HS-5 (cell line): ENCODE results near the gene ANKLE1.

Source experiments
- DNase-seq: peaks from one replicate; pipeline ENCODE4 v3.0.0-alpha.2; 2012; ENCODE audit warnings: low read depth

The ANKLE1 gene

DNA sequence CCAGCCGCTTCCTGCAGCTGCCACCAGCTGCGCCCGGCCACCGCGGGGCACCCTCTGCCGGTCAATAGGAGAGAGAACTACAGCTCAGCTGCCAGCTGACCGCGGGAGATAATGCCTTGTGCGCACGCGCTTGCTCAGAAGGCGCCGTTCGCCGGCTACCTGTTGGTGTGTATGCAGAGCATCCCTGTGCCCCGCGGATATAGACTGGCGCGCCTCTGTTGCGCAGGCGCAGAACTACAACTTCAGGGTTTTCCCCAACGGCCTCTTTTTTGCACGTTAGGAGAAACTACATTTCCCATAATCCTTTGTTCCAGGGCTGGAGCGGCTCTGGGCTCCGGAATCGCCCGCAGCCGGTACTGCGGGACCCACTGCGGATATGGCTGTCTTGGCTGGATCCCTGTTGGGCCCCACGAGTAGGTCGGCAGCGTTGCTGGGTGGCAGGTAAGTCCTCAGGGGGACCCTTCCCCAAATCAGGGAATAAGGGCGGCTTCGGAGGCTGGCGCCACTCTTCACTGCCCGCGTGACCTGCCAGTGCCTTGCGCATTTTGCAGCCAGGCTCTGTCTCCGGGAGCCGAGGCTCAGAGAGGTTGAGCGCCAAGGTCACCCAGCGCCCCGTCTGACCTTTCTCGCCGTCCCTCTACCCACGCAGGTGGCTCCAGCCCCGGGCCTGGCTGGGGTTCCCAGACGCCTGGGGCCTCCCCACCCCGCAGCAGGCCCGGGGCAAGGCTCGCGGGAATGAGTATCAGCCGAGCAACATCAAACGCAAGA is 24.0 kb downstream of the ANKLE1 start, which contains the start of gene MRPL34:
Gene MRPL34 (plus strand): TSS at position 356 of the 768 bp plus-strand sequence. CDS start 21 bp downstream, at position 377.
- peak; percentile 92 for DNase-seq

DNA sequence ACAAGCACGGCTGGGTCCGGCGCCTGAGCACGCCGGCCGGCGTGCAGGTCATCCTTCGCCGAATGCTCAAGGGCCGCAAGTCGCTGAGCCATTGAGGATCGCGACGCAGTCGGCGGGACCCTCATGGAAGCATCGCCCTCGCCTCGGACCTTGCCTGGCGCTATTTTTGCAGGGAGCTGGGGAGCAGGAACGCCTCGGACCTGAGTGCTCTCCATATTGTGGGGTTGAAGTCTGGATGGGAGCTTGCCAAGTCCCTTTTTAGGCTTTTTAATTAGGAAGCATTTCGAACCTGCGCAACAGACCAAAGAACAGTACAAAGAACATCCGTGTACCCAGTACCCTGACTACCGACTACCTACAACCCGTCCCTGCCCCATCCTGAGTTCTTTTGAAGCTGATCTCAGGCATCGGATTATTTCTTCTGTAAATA is 24.6 kb downstream of the ANKLE1 start:
- no peak for DNase-seq

DNA sequence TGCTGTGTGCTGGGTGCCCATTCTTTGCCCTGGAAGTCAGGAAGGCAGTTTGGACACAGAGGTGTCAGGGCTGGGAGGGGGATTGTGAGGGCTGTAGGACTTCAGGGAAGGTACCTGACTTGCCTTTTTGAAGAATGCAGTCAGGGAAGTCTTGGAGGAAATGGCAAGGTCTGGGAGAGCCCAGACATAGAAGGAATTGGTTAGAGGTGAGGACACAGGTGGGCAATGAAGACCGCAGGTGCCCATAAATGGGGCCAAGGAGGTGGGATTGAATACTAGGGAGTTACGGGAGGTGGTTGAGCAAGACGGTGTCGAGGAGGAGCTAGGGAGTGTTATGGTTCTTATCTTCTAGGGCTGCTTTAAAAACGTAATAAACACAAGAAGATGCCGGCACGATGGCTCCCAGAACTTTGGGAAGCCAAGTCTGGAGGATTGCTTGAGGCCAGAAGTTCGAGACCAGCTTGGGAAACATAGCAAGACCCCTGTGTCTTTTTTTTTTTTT is 26.2 kb downstream of the ANKLE1 start:
- DNase-seq = no peak

DNA sequence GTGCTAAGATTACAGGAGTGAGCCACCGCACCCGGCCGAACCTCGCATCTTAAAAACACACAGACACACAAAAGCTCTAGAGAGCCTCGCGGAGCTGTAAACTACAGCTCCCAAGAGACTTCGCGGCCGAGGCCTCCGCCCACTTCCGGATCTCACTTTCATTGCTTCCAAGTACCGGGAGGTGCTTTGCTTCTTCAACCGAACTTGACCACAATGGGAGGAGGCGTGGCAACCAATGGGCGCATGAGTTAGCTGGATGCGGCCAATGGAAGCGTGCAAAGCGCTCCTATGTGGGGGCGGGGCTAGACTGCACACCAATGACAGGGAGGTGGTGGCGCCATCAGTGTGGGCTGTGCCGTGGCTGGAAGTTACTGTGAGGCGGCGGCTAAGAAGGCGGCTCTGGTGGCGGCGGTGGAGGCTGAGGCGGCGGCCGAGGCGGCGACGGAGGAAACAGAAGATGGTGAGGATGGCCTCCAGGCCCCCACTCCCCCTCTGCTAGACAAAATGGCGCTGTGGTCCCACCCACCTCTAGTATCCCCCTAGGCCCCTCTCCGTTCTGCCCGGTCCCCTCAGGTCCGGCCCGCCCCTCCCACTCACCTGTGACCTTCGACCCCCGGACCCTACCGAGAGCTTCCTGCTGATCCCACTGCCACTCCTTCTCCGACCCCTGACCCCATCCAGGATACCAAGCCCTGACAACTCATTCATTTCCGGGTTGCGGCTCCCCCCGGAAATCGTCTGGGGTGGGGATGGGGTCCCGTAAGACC is 27.7 kb downstream of the ANKLE1 start, which contains the start of gene DDA1:
Gene DDA1 (plus strand): TSS at position 366 of the 767 bp plus-strand sequence. CDS start 92 bp downstream, at position 458.
- peak; percentile 96 for DNase-seq

DNA sequence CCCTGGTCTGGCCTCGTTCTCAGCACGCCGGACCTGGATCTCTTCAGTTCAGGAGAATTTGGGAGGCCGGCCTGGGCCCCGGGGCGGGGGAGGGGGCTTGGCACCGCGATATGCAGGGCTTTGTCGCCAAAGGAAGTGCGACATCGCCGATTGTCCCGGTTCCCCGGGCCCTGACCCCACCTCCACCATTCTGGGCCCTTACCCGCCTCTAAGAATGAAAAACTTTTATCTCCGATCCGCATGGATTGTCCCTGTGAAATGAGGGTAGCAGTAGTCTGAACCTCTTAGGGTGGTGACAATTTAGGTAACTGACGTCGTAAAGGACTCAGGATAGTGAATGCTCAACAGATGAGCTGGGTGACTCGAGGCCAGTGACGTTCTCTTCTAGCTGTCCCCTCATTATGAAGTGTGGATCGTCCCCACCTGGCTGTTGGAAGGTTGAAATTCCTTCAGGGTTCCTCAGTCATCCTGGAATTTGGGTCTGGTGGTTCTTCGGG is 28.3 kb downstream of the ANKLE1 start:
- DNase-seq = no peak

DNA sequence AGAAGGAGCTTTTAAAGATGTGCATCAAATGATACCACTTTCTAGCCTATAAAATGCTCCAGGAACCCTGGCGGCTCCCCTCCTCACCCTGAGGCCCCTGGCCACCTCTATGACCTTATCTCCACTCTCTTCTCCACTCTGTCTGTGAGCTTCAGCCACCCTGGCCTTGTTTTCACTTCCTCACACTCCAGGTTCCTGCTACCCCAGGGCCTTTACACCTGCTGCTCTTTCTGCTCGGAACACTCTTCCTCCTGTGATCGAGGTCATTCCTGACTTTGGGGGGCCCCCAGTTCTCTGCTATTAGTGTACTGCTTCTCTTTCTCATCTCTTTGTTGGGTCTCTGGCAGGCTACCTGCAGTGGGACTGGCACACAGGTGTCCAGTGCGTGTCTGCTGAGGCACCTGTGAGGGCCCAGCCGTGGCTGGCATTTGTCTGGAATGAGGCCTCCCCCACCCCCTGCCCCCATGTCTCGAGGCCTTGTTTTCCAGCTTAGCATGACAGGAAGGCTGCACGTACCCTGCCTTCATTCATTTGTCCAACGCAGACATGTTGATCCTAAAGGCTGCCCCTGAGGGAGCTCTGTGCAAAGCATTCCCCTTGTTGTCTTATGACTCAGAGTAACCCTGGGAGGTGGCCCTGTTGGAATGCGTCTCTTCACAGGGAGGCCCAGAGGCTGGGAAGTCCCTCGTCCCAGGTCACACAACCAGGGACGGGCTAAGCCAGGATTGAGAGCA is 29.9 kb downstream of the ANKLE1 start:
- no peak for DNase-seq

DNA sequence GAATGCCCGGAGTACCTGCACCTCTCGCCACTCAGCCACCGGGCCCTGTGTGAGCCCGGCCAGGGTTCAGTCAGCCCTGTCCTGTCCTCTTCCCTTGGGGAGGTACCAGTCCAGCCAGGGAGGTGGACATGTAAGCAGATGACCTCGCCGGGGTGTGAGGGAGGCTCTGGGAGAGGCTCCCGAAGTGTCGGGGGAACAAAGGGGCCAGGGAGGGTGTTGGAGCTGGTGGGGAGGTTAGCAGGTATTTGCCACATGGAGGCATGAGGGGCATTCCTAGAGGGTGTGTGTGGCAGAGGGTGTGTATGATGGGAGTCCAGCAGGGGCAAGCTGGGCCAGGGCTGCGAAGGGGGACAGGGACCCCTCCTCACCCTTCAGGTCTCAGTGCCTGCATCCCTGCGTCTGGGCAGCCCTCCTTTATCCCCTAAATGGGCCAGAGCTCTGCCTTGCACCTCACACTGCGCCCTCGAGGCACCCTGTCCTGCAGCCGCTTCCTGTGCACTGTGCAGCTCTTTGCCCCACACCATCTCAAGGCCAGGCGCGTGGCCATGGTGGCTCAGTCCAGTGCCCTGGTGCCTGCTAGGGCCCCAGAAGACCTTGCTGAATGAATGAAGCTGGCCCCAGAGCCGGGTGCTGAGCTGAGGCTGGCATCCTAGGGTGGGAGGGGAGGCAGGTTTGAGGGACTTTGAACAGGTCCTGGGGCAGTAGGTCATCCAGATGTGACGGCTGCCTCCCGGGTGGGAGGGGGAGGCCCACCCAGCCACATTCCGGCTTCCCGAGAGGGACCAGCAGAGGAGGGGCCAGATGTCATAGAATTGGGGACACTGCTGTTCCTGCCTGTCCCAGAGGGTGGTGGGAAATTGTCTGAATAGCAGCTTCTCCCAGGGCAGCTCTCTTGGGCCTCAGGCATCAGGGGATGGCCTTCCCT is 30.8 kb downstream of the ANKLE1 start:
- no peak for DNase-seq

DNA sequence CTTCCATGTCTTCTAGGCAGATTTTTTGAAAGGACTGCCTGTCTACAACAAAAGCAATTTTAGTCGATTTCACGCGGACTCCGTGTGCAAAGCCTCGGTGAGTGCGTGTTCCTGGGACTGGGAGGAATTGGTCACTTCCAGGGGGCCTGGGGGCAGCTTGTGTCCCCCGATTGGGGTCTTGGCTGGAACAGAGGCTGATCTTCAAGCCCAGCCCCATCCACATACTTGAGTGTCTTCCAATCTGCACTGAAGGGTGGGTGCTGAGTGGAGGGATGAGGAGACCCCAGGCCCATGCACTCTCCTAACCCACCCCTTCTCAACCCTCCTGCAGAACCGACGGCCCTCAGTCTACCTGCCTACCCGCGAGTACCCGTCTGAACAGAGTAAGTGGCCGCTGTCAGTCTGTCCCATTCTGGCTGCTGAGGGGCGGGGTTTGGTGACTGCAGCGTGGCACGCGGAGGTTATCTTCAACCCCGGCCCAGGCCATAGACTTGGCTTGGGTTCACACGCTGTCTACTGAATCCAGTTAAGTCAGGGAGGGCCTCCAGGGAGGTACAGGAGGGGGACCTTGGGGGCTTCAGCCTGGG is 32.4 kb downstream of the ANKLE1 start:
- DNase-seq = no peak

DNA sequence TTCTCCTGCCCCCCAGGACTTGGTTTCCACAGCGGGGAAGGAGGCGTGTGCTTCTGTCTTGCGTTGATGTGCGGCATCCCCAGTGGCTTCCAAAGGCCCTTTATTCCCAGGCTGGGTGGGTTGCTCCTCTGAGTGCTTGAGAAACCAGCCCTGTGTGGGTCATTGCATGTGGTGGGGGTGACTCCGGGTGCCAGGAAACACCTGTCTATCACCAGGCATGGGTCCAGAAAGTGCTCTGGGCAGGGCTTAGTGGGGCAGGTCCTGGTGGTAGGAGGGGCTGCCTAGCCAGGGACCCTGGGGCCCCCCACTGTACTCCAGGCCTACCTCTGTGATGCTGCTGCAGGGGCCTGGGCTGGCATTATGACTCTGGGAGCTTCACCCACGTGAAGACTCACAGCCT is 37.3 kb downstream of the ANKLE1 start:
- no peak for DNase-seq

DNA sequence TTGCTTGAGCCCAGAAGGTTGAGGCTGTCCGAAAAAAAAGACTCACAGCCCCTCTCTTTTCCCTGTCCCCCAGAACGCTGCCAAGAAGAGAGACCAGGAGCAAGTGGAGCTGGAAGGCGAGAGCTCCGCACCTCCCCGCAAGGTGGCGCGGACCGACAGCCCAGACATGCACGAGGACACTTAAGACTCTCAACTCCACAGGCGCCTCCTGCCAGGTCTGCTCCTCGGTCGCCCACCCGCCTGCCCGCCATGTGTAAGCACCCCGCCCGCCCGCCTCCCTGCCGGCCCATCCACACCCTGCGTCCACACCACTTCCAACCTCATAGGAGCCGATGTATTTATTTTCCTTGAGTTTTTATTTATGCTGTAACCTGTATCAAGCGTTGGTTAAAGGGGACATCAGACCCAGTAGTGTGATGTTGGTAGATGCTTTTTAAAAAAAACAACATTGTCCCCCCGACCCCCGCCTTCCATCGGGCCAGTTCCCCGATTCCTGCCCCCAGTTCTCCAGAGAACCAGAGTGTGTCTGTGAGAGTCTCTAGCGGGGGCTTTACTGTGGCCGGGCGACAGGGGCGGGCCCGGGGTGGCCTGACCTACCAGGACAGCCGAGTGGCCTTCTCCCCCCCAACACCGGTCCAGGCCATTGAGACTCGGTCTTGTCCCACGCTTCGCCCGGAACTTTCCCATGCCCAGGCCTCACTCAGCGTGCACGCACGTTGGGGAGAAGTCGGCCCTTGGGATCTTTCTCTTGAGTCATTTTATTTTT is 38.0 kb downstream of the ANKLE1 start:
- no peak for DNase-seq

DNA sequence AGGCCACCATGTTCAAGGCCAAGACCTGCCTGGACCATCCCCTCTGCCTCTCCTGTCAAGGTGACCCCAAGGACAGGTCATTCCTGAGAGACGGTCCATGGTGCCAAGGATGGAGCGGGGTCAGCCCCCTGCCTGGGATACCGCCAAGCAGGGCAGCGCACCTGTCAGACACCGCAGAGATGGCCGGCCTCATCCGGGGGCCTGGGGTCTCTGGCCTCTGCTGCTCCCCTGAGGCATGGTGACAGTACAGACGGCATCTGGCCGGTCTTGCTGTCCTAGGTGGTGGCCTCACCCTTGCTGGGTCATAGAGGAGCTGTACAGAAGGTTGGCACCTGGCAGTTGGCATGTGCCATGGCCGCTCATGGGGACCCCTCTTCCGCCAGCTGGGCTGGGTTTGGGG is 38.7 kb downstream of the ANKLE1 start:
- DNase-seq = no peak

DNA sequence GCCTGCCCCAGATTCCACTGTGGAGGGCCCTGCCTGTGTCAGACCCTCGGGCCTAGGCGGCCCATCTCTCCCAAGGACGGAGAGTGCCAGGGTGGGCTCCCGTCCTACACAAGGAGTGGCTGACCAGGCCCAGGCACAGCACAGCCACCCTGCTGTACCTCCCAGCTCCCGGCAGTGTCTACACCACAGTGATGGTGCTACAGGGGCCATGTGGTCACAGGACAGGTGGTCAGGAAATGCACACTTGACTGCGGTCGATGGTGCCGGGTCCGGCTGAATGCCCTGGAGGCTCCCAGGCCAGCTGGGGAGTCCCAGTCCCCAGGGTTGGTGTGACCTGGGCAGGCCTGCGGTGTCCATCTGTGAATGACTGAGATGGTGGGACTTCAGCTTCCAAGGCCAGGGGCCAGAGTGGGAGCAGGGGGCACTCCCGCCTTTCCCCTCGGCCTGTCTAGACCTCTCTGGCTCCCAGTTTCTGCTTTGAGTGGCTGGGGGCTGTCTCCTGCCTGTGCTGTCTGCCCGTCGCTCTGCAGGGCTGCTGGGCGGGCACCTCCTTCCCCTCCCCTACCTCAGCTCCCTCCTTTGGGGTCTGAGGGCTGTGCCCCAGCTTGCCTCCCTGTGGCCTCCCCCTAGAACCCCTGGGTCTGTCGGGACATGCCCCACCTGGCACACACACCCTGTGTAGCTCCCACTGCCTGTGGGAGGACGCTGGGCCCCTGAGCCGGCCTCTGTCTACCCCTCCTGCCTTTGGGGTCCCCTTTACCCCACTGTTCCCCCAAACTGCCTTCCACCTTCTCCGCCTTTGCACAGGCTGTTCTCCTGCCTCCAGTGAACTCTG is 40.2 kb downstream of the ANKLE1 start:
- no peak for DNase-seq

DNA sequence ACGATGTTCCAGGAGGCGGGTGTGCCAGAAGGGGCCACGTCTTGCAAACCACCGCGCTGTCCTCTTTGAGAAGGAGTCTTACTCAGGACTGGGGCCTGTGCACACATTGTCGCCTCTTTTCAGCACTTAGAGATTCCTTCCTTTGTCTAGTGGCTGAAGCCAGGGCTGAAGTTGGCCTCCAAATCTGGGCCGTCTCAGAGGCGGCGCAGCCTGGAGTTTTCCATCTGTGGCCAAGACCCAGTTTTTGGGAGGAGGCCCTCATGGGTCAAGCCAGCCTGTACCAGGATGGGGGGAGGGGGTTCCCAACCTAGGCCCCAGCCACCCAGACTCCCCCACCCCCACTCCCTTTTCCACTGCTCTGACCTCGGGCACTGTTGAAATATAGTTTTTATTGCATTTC is 41.2 kb downstream of the ANKLE1 start:
- DNase-seq = no peak

DNA sequence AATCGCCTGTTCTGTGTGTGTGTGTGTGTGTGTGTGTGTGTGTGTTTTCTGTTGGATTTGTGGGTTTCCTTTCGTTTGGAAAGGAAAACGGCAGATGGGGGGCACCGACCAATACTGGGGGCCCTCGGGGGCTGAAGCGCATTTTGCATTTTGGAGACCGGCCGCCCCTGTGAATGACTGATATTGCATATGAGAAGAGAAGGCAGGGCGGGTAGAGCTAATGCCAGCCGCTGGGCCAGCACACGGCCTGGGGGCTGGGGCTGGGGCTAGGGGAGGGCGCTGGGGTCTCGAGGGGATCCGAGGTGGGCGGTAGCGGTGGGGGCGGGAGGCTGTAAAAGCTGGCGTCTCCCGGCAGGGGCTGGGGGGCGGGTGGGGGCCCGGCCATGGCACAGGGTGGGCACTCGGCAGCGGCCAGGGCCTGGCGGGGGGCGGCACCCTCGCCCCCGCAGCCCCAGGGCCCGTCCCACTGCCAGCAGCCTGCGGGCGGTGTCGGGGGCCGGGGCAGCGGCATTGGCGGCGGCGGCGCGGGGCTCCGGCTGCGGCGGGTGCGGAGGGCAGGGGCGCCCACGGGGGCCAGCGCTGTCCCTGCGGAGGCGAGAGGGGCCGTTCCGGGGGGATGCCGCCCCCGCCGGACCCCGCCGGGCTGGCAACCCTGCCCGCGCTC is 41.7 kb downstream of the ANKLE1 start:
- DNase-seq = no peak

DNA sequence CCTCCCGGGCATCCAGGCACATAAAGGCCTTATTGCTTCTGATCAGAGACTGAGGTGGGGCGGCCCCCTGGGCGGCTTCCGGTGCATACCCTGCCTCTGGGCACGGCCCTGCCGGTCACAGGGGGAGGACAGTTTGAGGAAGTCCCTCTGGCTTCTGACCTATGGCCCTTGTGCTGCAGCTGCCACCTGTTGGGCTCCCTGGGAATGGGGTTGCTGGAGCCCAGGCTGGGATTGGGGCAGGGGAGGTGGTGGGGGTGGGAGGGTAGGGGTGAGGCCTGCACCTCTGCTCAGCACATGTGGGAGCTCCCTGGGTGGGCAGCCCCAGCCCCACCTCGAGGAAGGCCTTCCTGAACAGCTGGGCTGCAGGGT is 42.2 kb downstream of the ANKLE1 start:
- DNase-seq = no peak

DNA sequence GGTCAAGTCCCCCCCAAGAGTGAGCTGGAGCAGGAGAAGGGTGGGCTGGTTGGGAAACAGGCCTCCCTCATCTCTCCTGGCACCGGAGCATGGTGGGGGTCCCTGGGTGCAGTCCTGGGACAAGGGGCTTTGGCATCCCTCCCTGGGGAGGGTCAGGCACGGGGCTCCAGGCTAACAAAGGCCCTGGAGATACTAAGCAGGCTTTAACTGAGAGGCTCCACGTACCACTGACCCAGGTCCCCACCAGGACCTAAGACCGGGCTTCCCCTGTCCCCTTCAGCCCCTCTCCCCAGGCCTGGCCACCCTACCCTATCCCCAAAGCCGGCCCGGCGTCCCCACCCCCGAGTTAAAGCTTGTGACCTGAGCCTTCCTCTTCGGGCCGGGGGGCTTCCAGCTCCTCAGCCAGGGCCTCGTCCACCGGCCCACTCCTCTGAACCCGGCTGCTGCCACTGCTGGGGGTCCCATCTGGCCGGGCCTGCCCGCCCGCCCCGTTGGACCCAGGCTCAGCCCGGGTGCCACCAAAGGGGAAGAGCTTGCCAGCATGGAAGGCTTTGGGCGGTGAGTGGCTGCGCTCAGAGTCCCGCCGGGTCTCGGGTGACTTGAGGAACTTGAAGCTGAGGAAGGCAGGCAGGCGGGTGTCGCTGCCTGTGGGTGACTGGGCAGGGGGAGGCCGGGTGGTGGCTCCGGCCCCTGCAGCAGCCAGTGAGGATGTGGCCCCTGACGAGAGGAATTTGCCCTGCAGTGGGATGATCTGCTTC is 42.8 kb downstream of the ANKLE1 start:
- DNase-seq = no peak

DNA sequence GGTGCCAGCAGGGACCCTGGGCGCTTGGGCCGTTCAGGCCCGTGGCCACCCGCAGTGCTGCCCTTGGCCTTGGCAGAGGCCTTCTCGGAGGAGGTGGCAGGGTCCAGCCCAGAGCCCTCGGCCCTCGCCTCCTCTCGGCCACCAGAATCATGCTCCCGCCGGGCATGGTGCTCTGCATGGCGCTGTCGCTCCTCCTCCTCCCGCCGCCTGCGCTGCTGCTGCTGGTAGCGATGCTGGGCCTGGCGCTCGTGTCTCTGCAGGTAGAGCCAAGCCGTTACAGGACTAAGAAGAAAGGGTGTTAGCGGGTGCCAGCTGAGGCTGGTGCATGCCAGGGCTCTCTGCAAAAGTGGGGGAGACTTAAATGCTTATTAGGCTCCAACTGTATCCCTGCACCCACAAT is 43.4 kb downstream of the ANKLE1 start:
- no peak for DNase-seq
